OCI-LY1 (cell line): Measurements from ENCODE around the gene POLDIP3.

Source experiments
- CTCF ChIP-seq: fragments of 200-600 bp; sonication (generic), shearing (Covaris generic); IDR thresholded peaks from 2 replicates; pipeline ENCODE4 v1.5.1; 2017; ENCODE audit warnings: mild to moderate bottlenecking, antibody characterized with exemption, low read length, moderate library complexity, mixed read lengths
- EZH2 ChIP-seq: fragments of 200-600 bp; sonication (generic), shearing (Covaris generic); IDR thresholded peaks from 2 replicates; pipeline ENCODE4 v1.8.0; 2017; ENCODE audit warnings: borderline replicate concordance, mixed run types, mild to moderate bottlenecking, antibody characterized with exemption, low read length, moderate library complexity, mixed read lengths

GRCh38 chr22:42655693-42656092 lies 41.0 kb upstream of the POLDIP3 start:
- no peak for TF ChIP-seq CTCF
- TF ChIP-seq EZH2, result no peak
